Mesothelial cell of epicardium (in vitro differentiated cells): ENCODE data around the gene SLC39A12. TPM values are rescaled to one million over a fixed set of nuclear protein-coding genes. Genes with fewer than 3 reads are reported as not detected.

ENCODE experiments used
- DNase-seq, 2 experiments: peaks; one replicate each; pipeline ENCODE4 v3.0.0; 2021; ENCODE audit warnings: low spot score in 2 of 2; ENCODE audit not compliant: unreplicated experiment in 2 of 2
- H3K27ac Mint-ChIP-seq: 2 replicates; pipeline ENCODE4 v1.8.0; 2021; ENCODE audit warnings: mixed read lengths
- H3K27me3 Mint-ChIP-seq: 2 replicates; pipeline ENCODE4 v1.8.0; 2021; ENCODE audit warnings: low read depth, mixed read lengths
- H3K36me3 Mint-ChIP-seq: 2 replicates; pipeline ENCODE4 v1.8.0; 2021; ENCODE audit warnings: mixed read lengths
- H3K4me1 Mint-ChIP-seq: 2 replicates; pipeline ENCODE4 v1.8.0; 2021; ENCODE audit warnings: mixed read lengths
- H3K4me3 Mint-ChIP-seq: 2 replicates; pipeline ENCODE4 v1.8.0; 2021; ENCODE audit warnings: mild to moderate bottlenecking, moderate library complexity, mixed read lengths
- H3K9me3 Mint-ChIP-seq: 2 replicates; pipeline ENCODE4 v1.8.0; 2021; ENCODE audit warnings: mixed read lengths
- CTCF ChIP-seq: fragments of 200-600 bp; sonication (generic); IDR thresholded peaks from one replicate; pipeline ENCODE4 v1.5.0; 2021; ENCODE audit warnings: antibody characterized with exemption; ENCODE audit not compliant: unreplicated experiment
- total RNA-seq: library from RNA; stranded (reverse); gene quantifications from 3 replicates; pipeline ENCODE4 v1.2.1, GENCODE V29; 2021

Gene SLC39A12
- total RNA-seq, 1 donor from 2014 or later, result not detected

DNA sequence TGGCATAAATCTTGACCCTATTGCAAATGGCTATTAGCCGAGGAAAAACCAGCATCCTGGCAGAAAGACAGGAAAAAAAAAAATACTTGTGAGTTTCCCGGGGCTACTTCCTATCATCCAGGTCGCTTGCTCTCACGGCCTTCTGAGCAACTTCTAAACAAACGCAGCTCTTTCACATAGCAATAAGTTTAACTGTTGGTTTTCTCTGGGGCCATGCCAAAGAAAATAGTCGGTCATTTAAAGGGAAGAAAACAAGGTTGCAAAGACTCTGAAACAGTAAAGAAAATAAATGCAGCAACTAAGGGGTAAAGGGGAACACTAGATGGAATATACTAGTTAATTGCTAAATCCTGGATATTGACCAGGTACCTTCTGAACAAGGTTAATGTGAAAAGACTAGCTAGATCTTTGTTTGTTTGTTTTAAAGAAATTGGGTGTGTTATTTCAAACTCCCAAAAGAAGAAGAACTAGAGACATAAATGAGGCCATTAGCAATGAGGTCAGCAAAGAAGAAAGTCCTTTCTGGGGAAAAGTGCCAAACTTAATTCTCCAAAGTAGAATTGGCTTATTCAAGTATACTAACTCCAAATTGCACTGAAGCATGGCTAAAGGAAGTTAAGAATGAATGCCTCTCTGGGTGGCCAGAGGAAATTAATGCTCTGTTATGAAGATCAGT is 54.2 kb downstream of the SLC39A12 start:
- Mint-ChIP-seq H3K27me3 (peaks cover 13% of the 10 kb centered on the region), H3K9me3 (no peaks in the 10 kb centered on the region), H3K4me1 (peaks cover 20% of the 10 kb centered on the region), H3K36me3 (no peaks in the 10 kb centered on the region), H3K27ac (peak overlapping the region; percentile 37), H3K4me3 (no peak overlapping the region)
- TF ChIP-seq CTCF, result no peak
- no peak for DNase-seq

GRCh38 chr10:18008986-18009385 is 57.3 kb downstream of the SLC39A12 start:
- H3K4me3 Mint-ChIP-seq, result no peak overlapping the region
- H3K36me3 Mint-ChIP-seq, result no peaks in the 10 kb centered on the region
- TF ChIP-seq CTCF, result no peak
- peaks cover 13% of the 10 kb centered on the region for H3K27me3 Mint-ChIP-seq
- H3K9me3 Mint-ChIP-seq, result no peaks in the 10 kb centered on the region
- DNase-seq, result no peak
- peaks cover 17% of the 10 kb centered on the region for H3K4me1 Mint-ChIP-seq
- H3K27ac Mint-ChIP-seq, result no peak overlapping the region

GRCh38 chr10:18010050-18010449 is 58.3 kb downstream of the SLC39A12 start:
- Mint-ChIP-seq H3K36me3 (no peaks in the 10 kb centered on the region), H3K27me3 (peaks cover 13% of the 10 kb centered on the region), H3K4me1 (peaks cover 13% of the 10 kb centered on the region), H3K9me3 (no peaks in the 10 kb centered on the region), H3K4me3 (no peak overlapping the region), H3K27ac (no peak overlapping the region)
- TF ChIP-seq CTCF, result no peak
- DNase-seq, result no peak

DNA sequence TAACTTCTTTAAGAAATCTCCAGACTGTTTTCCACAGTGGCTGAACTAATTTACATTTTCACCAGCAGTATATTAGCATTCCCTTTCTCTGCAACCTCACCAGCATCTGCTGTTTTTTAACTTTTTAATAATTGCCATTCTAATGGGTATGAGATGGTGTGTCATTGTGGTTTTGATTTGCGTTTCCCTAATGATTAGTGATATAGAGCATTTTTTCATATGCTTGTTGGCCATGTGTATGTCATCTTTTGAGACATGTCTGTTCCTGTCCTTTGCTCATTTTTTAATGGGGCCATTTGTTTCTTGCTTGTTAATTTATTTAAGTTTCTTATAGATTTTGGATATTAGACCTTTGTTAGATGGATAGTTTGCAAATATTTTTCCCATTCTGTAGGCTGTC is 68.8 kb downstream of the SLC39A12 start:
- no peaks in the 10 kb centered on the region for H3K27me3 Mint-ChIP-seq

DNA sequence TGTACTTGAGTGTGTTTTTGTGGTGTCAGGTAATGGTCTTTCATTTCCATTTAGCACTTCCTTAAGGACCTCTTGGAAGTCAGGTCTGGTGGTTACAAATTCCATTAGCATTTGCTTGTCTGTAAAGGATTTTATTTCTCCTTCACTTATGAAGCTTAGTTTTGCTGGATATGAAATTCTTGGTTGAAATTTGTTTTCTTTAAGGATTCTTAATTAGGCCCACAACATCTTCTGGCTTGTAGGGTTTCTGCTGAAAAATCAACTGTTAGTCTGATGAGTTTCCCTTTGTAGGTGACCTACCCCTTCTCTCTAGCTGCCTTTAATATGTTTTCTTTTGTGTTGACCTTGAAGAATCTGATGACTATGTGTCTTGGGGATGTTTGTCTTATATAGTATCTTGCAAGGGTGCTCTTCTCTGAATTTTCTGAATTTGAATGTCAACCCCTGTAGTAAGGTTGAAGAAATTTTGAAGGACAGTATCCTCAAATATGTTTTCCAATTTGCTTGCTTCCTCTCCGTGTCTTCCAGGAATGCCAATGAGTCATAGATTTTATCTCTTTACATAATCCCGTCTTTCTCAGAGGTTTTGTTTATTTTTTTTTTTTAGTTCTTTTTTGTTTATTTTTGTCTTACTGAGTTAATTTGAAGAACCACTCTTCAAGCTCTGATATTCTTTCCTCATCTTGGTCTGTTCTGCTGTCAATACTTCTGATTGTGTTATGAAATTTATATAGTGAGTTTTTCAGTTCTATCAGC is 70.2 kb downstream of the SLC39A12 start:
- H3K36me3 Mint-ChIP-seq, result no peaks in the 10 kb centered on the region
- no peak for TF ChIP-seq CTCF
- H3K9me3 Mint-ChIP-seq, result peaks cover 68% of the 10 kb centered on the region
- no peak overlapping the region for H3K4me3 Mint-ChIP-seq
- H3K4me1 Mint-ChIP-seq, result no peaks in the 10 kb centered on the region
- DNase-seq, result no peak
- no peak overlapping the region for H3K27ac Mint-ChIP-seq
- no peaks in the 10 kb centered on the region for H3K27me3 Mint-ChIP-seq

More for the DNA sequence above, 68.8 kb downstream of the SLC39A12 start:
- no peak overlapping the region for H3K27ac Mint-ChIP-seq
- H3K9me3 Mint-ChIP-seq, result peaks cover 62% of the 10 kb centered on the region
- TF ChIP-seq CTCF, result no peak
- no peaks in the 10 kb centered on the region for H3K36me3 Mint-ChIP-seq
- DNase-seq, result no peak
- no peak overlapping the region for H3K4me3 Mint-ChIP-seq
- H3K4me1 Mint-ChIP-seq, result no peaks in the 10 kb centered on the region
